Measurements from ENCODE around the gene BEND7.
"Not testable (repeated sequence)": the region's sequence is repeated elsewhere in the genome, so short reads cannot be mapped to it uniquely, and the experiment has no call there.

Gene BEND7

DNA sequence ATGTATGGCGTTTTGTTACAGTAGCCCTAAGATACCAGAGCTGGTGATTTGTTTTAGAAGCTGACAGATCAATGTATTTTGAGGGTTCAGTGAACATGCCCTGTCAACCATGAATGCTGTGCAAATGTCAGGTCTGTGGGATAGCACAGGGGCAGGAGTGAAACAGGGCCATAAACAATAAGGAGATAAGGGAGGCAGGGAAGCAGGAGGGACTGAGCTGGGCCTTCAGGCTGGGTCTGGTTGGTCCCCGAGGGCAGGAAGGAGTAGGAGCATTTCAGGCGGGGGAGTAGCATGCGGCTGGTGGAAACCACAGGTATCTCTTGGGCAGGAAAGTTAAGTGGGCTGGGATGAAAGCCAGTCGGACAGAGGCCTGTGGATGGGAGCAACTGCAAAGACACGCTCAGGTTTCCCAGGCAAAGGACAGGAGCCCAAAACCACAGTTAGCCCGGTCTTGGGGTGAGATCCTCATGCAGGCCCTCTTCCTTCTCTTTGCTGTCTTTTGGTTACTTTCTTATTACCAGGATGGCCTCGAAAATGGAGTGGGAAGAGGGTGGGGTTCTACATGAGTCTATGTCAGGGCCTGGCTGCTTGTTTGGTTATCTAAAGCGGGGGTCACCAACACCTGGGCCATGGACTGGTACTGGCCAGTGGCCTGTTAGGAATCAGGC is 111.2 kb downstream of the BEND7 start:
- no peak for DNase-seq

DNA sequence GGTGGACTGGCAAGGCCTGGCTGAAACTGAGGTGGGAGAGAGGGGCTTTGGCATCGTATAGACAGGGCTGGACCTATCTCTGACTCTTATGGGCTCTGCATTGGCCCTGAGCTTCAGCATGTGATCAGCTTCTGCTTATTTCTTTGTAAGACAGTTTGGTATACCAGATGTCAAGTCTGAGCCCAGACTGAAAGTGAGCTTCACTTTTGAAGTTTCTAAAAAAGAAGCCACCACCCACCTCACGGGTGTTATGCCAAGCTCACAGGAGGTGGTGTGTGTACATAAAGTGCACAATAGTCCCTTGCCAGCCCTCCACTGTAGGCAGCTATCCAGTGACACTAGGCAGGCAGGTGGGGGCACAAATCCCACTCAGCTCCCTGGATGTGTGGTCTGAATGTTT is 112.1 kb downstream of the BEND7 start:
- DNase-seq: no peak

DNA sequence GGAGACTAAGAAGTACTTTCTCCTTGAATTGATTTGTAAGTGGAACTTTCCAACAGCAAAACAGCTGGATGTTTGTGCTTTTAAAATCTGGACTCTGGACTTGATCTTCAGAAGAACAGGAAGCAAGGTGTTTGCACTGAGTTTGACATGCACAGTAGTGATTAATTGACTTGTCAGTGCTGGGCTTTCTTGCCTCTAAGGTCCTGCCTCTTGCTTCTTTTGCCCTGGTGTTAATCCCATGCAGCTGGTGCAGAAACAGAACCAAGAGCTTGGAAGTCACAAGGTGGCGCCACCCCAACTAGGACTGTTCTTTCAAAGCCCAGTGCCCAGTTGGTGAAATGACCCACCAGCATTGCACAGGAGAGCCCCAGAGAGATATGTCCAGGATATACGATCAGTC is 114.0 kb downstream of the BEND7 start:
- DNase-seq: peak; percentile 14

DNA sequence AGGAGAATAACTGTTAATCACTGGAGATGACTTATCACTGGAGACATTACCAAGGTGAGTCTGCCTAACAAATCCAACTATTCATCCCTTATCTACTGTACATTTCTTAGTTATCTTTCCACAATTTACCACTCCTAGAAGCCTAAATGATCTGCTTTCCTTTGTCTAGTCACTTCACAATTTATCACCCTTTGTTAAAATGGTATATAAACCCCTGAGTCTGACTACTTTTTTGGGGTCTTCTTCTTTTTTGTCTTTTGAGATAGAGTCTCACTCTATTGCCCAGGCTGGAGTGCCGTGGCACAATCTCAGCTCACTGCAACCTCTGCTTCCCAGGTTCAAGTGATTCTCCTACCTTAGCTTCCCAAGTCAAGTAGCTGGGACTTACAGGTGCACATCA is 114.7 kb downstream of the BEND7 start:
- no peak for DNase-seq

- no peak for DNase-seq
Observed at GRCh38 chr10:13412894-13413293, 115.9 kb downstream of the BEND7 start.

- DNase-seq: peak; percentile 38
Observed at GRCh38 chr10:13404791-13405190, 124.0 kb downstream of the BEND7 start.

GRCh38 chr10:13404305-13404759 is 124.5 kb downstream of the BEND7 start:
- peak; percentile 87 for DNase-seq

DNA sequence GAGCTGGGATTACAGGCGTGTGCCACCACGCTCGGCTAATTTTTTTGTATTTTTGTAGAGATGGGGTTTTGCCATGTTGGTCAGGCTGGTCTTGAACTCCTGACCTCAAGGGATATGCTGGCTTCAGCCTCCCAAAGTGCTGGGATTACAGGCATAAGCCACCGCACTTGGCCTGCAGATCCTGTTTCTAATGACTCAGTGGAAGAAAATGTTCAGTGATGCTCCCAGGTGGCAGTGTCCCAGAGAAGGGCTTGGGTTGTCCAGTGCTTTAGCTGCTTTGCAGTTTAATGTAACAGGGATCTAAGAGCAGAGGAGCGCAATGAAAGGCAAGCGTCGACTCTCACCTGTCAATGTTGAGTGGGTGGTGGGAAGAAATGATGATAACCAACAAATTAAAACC is 125.4 kb downstream of the BEND7 start:
- DNase-seq: not testable (repeated sequence)

DNA sequence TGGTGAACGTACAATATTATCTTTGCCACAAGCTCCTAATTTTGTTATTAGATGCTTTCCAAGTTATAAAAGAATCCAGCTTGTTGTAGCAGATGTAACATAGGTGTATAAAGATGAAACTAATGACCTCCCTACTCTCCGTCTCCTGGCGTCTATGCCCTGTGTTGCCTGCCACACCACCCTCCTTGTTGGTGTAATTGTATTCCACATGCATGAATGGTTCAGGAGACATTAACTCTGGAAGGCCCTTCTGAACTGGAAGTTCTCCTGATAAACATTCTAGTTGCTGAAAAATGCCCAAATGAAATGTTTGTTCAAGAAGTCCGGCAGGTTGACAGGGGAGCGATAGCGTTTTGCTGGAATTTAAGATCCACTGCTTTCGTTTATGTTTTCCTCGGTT is 126.8 kb downstream of the BEND7 start:
- no peak for DNase-seq

GRCh38 chr10:13401142-13401541 is 127.7 kb downstream of the BEND7 start:
- DNase-seq: no peak

GRCh38 chr10:13400196-13400965 is 128.4 kb downstream of the BEND7 start:
- DNase-seq: no peak

DNA sequence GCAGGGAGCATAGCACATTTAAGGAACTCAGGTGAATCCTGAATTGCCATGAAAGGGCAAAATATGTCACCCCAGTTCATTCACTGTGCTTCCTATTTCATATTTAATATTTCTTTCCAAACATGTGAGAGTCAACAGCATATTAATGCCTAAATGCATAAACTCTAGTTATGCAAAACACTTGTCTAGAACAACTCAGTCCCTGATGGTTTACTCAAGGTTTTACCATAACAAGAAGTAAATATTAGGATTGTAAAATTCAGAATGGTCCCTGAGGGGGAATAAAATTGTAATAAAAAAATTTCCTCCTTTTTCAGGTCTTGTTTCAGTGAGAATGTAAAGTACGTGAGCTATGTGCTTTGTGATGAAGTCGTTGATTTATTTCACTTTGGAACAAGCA is 129.1 kb downstream of the BEND7 start:
- DNase-seq: no peak

- no peak for DNase-seq
Observed at GRCh38 chr10:13399236-13399635, 129.6 kb downstream of the BEND7 start.

- DNase-seq: no peak
Observed at GRCh38 chr10:13397052-13397451, 131.8 kb downstream of the BEND7 start.

- DNase-seq: no peak
Observed at GRCh38 chr10:13396369-13396768, 132.4 kb downstream of the BEND7 start.

DNA sequence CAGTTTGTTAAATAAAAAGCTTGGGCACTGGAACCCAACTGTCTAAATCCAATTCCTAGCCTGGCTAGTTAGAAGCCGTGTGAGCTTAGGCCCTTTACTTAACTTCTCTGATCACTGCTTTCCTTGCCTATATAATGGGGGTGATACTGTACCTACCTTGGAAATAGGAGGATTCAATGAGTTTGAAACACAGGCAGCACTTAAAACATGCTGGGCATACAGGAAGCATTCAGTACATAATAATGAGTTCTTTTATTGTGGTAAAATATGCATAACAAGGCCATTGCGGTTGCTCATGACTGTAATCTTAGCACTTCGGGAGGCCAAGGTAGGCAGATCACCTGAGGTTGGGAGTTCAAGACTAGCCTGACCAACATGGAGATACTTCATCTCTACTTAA is 133.3 kb downstream of the BEND7 start:
- DNase-seq: no peak

GRCh38 chr10:13393640-13394039 is 135.2 kb downstream of the BEND7 start:
- no peak for DNase-seq

- no peak for DNase-seq
Observed at GRCh38 chr10:13392701-13393100, 136.1 kb downstream of the BEND7 start.

Measured in hematopoietic multipotent progenitor cell treated with erythropoietin and hydrocortisone succinate and interleukin-3 and kit ligand, for 8 days (in vitro differentiated cells).